IMR-90 (cell line): ENCODE data around the gene APP. TPM values are rescaled to one million over a fixed set of nuclear protein-coding genes. Genes with fewer than 3 reads are reported as not detected.

ENCODE experiments used
- ATAC-seq: fragments of 200-7000 bp; cut with Tn5 transposase; 2 replicates; pipeline ENCODE4 v1.9.1; 2020; ENCODE audit warnings: low read depth, mild to moderate bottlenecking, moderate library complexity
- BruUV-seq: library from RNA; stranded (reverse); fragments of 400-500 nt; replicated peaks from 2 replicates; lab custom pipeline; 2021; lab: Mats Ljungman, UMichigan
- CTCF ChIA-PET: fragments of 300-600 bp; formaldehyde crosslinking; extraction: SDS; loops from one replicate; lab custom pipeline; 2021; ENCODE audit warnings: antibody characterized with exemption; lab: Yijun Ruan, JAX
- POLR2A ChIA-PET: fragments of 300-600 bp; sonication (Branson Sonifier 250); formaldehyde crosslinking; loops from one replicate; lab custom pipeline; 2022; ENCODE audit warnings: antibody characterized with exemption; ENCODE audit not compliant: unreplicated experiment; lab: Charles Lee
- DNase-seq: peaks from one replicate; pipeline ENCODE4 v3.0.0; 2013
- H2AFZ ChIP-seq: replicated peaks from 2 replicates; pipeline ENCODE3; 2013; ENCODE audit warnings: low read length, mild to moderate bottlenecking; ENCODE audit not compliant: poor library complexity
- H2AK5ac ChIP-seq: 2 replicates; pipeline ENCODE4 v1.6.1; 2013; ENCODE audit warnings: low read depth, low read length, inconsistent platforms
- H2AK9ac ChIP-seq: replicated peaks from 2 replicates; pipeline ENCODE3; 2013; ENCODE audit warnings: mild to moderate bottlenecking, low read depth, low read length, moderate library complexity; ENCODE audit not compliant: poor library complexity
- H2BK120ac ChIP-seq: 2 replicates; pipeline ENCODE4 v1.6.1; 2013; ENCODE audit warnings: low read depth, low read length, inconsistent platforms
- H2BK15ac ChIP-seq: 3 replicates; pipeline ENCODE4 v1.6.1; 2013; ENCODE audit warnings: low read depth, low read length, inconsistent platforms
- H2BK20ac ChIP-seq: 2 replicates; pipeline ENCODE4 v1.6.1; 2013; ENCODE audit warnings: low read depth, mild to moderate bottlenecking, inconsistent platforms, low read length, moderate library complexity
- H2BK5ac ChIP-seq: 2 replicates; pipeline ENCODE4 v1.6.1; 2013; ENCODE audit warnings: mild to moderate bottlenecking, low read depth, low read length, inconsistent platforms; ENCODE audit not compliant: poor library complexity, severe bottlenecking
- H3K14ac ChIP-seq: replicated peaks from 2 replicates; pipeline ENCODE4 v1.6.1; 2013; ENCODE audit warnings: low read depth, low read length, inconsistent platforms
- H3K18ac ChIP-seq: 2 replicates; pipeline ENCODE4 v1.6.1; 2013; ENCODE audit warnings: low read depth, low read length, control low read depth
- H3K23ac ChIP-seq: 2 replicates; pipeline ENCODE4 v1.6.1; 2013; ENCODE audit warnings: low read depth, low read length, inconsistent platforms
- H3K27ac ChIP-seq: 2 replicates; pipeline ENCODE4 v1.5.1; 2013; ENCODE audit warnings: mild to moderate bottlenecking, control low read depth, low read length; ENCODE audit not compliant: insufficient read depth
- H3K27me3 ChIP-seq: 2 replicates; pipeline ENCODE4 v1.6.1; 2013; ENCODE audit warnings: low read length; ENCODE audit not compliant: control insufficient read depth, insufficient read depth
- H3K36me3 ChIP-seq: 2 replicates; pipeline ENCODE4 v1.6.1; 2013; ENCODE audit warnings: low read length, mixed read lengths; ENCODE audit not compliant: control insufficient read depth, insufficient read depth
- H3K4ac ChIP-seq: 2 replicates; pipeline ENCODE4 v1.6.1; 2013; ENCODE audit warnings: low read depth, low read length, inconsistent platforms
- H3K4me1 ChIP-seq: 2 replicates; pipeline ENCODE4 v1.6.1; 2013; ENCODE audit warnings: low read length, mixed read lengths; ENCODE audit not compliant: control insufficient read depth, insufficient read depth
- H3K4me2 ChIP-seq: 2 replicates; pipeline ENCODE4 v1.6.1; 2013; ENCODE audit warnings: low read depth, mild to moderate bottlenecking, control low read depth, low read length, moderate library complexity
- H3K4me3 ChIP-seq: 2 replicates; pipeline ENCODE4 v1.5.1; 2013; ENCODE audit warnings: low read depth, mild to moderate bottlenecking, control low read depth, low read length, moderate library complexity; ENCODE audit not compliant: insufficient read depth
- H3K56ac ChIP-seq: 2 replicates; pipeline ENCODE4 v1.6.1; 2013; ENCODE audit warnings: low read length, inconsistent platforms; ENCODE audit not compliant: insufficient read depth; ENCODE audit errors: extremely low read depth
- H3K79me1 ChIP-seq, 2 experiments: 2 replicates each; pipeline ENCODE4 v1.6.1; 2013; ENCODE audit warnings: low read length in 2 of 2, inconsistent platforms in 1 of 2, low read depth in 1 of 2
- H3K9ac ChIP-seq: 2 replicates; pipeline ENCODE4 v1.6.1; 2013; ENCODE audit warnings: low read depth, low read length, control low read depth
- H3K9me1 ChIP-seq: 2 replicates; pipeline ENCODE4 v1.6.1; 2013; ENCODE audit warnings: low read length, inconsistent platforms; ENCODE audit not compliant: insufficient read depth
- H3K9me3 ChIP-seq: 2 replicates; pipeline ENCODE4 v1.6.1; 2013; ENCODE audit warnings: low read length; ENCODE audit not compliant: control insufficient read depth, insufficient read depth
- H4K20me1 ChIP-seq: 2 replicates; pipeline ENCODE4 v1.6.1; 2013; ENCODE audit warnings: low read length, inconsistent platforms; ENCODE audit not compliant: insufficient read depth
- H4K5ac ChIP-seq: 2 replicates; pipeline ENCODE4 v1.6.1; 2013; ENCODE audit warnings: mild to moderate bottlenecking, low read depth, low read length, control low read depth
- H4K8ac ChIP-seq, 2 experiments: 2 replicates each; pipeline ENCODE4 v1.6.1; 2013; ENCODE audit warnings: low read depth in 2 of 2, low read length in 2 of 2, control low read depth in 1 of 2, inconsistent platforms in 1 of 2
- H4K91ac ChIP-seq: 2 replicates; pipeline ENCODE4 v1.6.1; 2013; ENCODE audit warnings: low read depth, low read length, inconsistent platforms; ENCODE audit not compliant: insufficient read depth
- BHLHE40 ChIP-seq: fragments of 150-350 bp; IDR thresholded peaks from 2 replicates; pipeline ENCODE4 v1.6.1; 2016; ENCODE audit warnings: mild to moderate bottlenecking, low read depth, low read length
- CEBPB ChIP-seq: IDR thresholded peaks from 2 replicates; pipeline ENCODE4 v1.6.1; 2012; ENCODE audit warnings: low read depth, low read length, improper control_type of control experiment
- CHD1 ChIP-seq: IDR thresholded peaks from 2 replicates; pipeline ENCODE4 v1.6.1; 2012; ENCODE audit warnings: low read depth, low read length, improper control_type of control experiment
- FOS ChIP-seq: fragments of 150-350 bp; IDR thresholded peaks from 2 replicates; pipeline ENCODE4 v1.6.1; 2016; ENCODE audit warnings: low read depth, low read length
- MAFK ChIP-seq: IDR thresholded peaks from 2 replicates; pipeline ENCODE4 v1.6.1; 2012; ENCODE audit warnings: low read depth, low read length, improper control_type of control experiment
- MAZ ChIP-seq: IDR thresholded peaks from 2 replicates; pipeline ENCODE4 v1.6.1; 2012; ENCODE audit warnings: low read depth, mild to moderate bottlenecking, low read length, improper control_type of control experiment, moderate library complexity, borderline replicate concordance
- MXI1 ChIP-seq: IDR thresholded peaks from 2 replicates; pipeline ENCODE4 v1.6.1; 2012; ENCODE audit warnings: low read depth, mild to moderate bottlenecking, low read length, moderate library complexity, borderline replicate concordance
- NFE2L2 ChIP-seq: fragments of 150-350 bp; IDR thresholded peaks from 2 replicates; pipeline ENCODE4 v1.6.1; 2016; ENCODE audit warnings: low read depth, mild to moderate bottlenecking, low read length
- POLR2A ChIP-seq: IDR thresholded peaks from 2 replicates; pipeline ENCODE4 v1.6.1; 2012; ENCODE audit warnings: mild to moderate bottlenecking, low read depth, low read length
- RAD21 ChIP-seq: IDR thresholded peaks from 2 replicates; pipeline ENCODE4 v1.6.1; 2012; ENCODE audit warnings: low read length, improper control_type of control experiment
- RCOR1 ChIP-seq: IDR thresholded peaks from 2 replicates; pipeline ENCODE4 v1.6.1; 2012; ENCODE audit warnings: mild to moderate bottlenecking, low read length, improper control_type of control experiment; ENCODE audit not compliant: insufficient replicate concordance
- RFX5 ChIP-seq: IDR thresholded peaks from 2 replicates; pipeline ENCODE4 v1.8.0; 2012; ENCODE audit warnings: low read depth, mild to moderate bottlenecking, low read length, moderate library complexity
- SMC3 ChIP-seq: fragments of 150-350 bp; IDR thresholded peaks from 2 replicates; pipeline ENCODE4 v1.6.1; 2016; ENCODE audit warnings: low read depth, mild to moderate bottlenecking, antibody characterized with exemption, low read length, moderate library complexity
- WGBS, 2 experiments: methylation state at CpG; one replicate each; pipeline versions ENCODE4 v1.1.5 to v1.1.7; 2013; ENCODE audit warnings: missing lambda C conversion rate in 2 of 2; ENCODE audit not compliant: insufficient read length in 1 of 2; ENCODE audit errors: extremely low coverage in 2 of 2; 5-methylcytosine and 5-hydroxymethylcytosine counted together
- dilution Hi-C: fragments of 300-500 bp; cut with HindIII; formaldehyde crosslinking; loops from one replicate; pipeline ENCODE4 v1.14.3; 2018; ENCODE audit warnings: low sequenced_read_pairs; ENCODE audit not compliant: unreplicated experiment
- in situ Hi-C: fragments of 300-500 bp; cut with MboI; formaldehyde crosslinking; loops from 3 replicates; pipeline ENCODE4 v1.14.3; 2019; ENCODE audit warnings: low sequenced_read_pairs, inconsistent platforms, mixed read lengths
- intact Hi-C: fragments of 100-400 bp; cut with micrococcal nuclease; formaldehyde crosslinking; loops from 2 replicates; pipeline ENCODE4 v1.10.0; 2022
- polyA plus RNA-seq, 3 experiments: library from polyadenylated mRNA; depleted of rRNA; stranded (reverse); fragments of >200 nt; gene quantifications; 2 replicates each; pipeline ENCODE4 v1.2.3, GENCODE V29; 2012; ENCODE audit warnings: low replicate concordance in 1 of 3
- total RNA-seq: library from RNA; depleted of rRNA; stranded (reverse); fragments of >200 nt; gene quantifications from 2 replicates; pipeline ENCODE4 v1.2.3, GENCODE V29; 2012
- TF ChIP-seq, protein P1 (sequence below): conservative IDR thresholded peaks from 2 replicates; pipeline ENCODE4 v1.5.1; 2012; ENCODE audit warnings: mild to moderate bottlenecking, low read depth, low read length, improper control_type of control experiment
- TF ChIP-seq, protein P2 (sequence below): fragments of 150-350 bp; IDR thresholded peaks from 2 replicates; pipeline ENCODE4 v1.6.1; 2016; ENCODE audit warnings: low read depth, mild to moderate bottlenecking, low read length, moderate library complexity, borderline replicate concordance
- TF ChIP-seq, protein P3 (sequence below): fragments of 150-350 bp; IDR thresholded peaks from 2 replicates; pipeline ENCODE4 v1.6.1; 2017; ENCODE audit warnings: mild to moderate bottlenecking, antibody characterized with exemption, low read length, low read depth

Gene APP
- total and polyA plus RNA-seq, 2 of the 4 experiments (the other 2 are of a cell fraction), result 191 to 530 TPM

- Histone ChIP-seq H3K27me3 (peaks cover 12% of the 10 kb centered on the region), H3K14ac (no peak overlapping the region), H3K23ac (no peak overlapping the region), H3K9me3 (no peaks in the 10 kb centered on the region; the same call in none of the 2 replicates), H2BK120ac (no peak overlapping the region), H4K5ac (no peak overlapping the region), H4K8ac (no peak overlapping the region), H3K4me2 (no peak overlapping the region), H2BK5ac (no peak overlapping the region), H3K79me1 (no peaks in the 10 kb centered on the region), H3K4me1 (peaks cover 3% of the 10 kb centered on the region; the same call in 1 of the 2 replicates), H3K18ac (no peak overlapping the region), H2AK9ac (no peak overlapping the region), H4K20me1 (no peaks in the 10 kb centered on the region), H3K56ac (no peak overlapping the region), H2AK5ac (no peak overlapping the region), H4K91ac (no peak overlapping the region), H3K4me3 (no peak overlapping the region), H2AFZ (no peak overlapping the region), H3K36me3 (no peaks in the 10 kb centered on the region), H3K27ac (no peak overlapping the region), H2BK15ac (no peak overlapping the region), H2BK20ac (no peak overlapping the region), H3K4ac (no peak overlapping the region), H3K9ac (no peak overlapping the region), H3K9me1 (no peaks in the 10 kb centered on the region)
- WGBS, 2 experiments, result no CpG with 5 or more reads among the region's 3 CpGs
- intact Hi-C loops (no loop called here), in situ Hi-C loops (no loop called here), dilution Hi-C loops (no loop called here)
- ChIA-PET CTCF (no interaction called here), POLR2A (no interaction called here)
- DNase-seq (no peak), ATAC-seq (no peak)
- no TSS peak for BruUV-seq
- TF ChIP-seq, protein P1, sequence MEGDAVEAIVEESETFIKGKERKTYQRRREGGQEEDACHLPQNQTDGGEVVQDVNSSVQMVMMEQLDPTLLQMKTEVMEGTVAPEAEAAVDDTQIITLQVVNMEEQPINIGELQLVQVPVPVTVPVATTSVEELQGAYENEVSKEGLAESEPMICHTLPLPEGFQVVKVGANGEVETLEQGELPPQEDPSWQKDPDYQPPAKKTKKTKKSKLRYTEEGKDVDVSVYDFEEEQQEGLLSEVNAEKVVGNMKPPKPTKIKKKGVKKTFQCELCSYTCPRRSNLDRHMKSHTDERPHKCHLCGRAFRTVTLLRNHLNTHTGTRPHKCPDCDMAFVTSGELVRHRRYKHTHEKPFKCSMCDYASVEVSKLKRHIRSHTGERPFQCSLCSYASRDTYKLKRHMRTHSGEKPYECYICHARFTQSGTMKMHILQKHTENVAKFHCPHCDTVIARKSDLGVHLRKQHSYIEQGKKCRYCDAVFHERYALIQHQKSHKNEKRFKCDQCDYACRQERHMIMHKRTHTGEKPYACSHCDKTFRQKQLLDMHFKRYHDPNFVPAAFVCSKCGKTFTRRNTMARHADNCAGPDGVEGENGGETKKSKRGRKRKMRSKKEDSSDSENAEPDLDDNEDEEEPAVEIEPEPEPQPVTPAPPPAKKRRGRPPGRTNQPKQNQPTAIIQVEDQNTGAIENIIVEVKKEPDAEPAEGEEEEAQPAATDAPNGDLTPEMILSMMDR, result no peak
- TF ChIP-seq, protein P2, sequence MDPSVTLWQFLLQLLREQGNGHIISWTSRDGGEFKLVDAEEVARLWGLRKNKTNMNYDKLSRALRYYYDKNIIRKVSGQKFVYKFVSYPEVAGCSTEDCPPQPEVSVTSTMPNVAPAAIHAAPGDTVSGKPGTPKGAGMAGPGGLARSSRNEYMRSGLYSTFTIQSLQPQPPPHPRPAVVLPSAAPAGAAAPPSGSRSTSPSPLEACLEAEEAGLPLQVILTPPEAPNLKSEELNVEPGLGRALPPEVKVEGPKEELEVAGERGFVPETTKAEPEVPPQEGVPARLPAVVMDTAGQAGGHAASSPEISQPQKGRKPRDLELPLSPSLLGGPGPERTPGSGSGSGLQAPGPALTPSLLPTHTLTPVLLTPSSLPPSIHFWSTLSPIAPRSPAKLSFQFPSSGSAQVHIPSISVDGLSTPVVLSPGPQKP, result no peak
- TF ChIP-seq SMC3 (no peak), RAD21 (no peak), RCOR1 (no peak), MAFK (no peak), CEBPB (no peak), FOS (no peak), BHLHE40 (no peak), MXI1 (no peak), MAZ (no peak), RFX5 (no peak), NFE2L2 (no peak), CHD1 (no peak), POLR2A (no peak)
- TF ChIP-seq, protein P3, sequence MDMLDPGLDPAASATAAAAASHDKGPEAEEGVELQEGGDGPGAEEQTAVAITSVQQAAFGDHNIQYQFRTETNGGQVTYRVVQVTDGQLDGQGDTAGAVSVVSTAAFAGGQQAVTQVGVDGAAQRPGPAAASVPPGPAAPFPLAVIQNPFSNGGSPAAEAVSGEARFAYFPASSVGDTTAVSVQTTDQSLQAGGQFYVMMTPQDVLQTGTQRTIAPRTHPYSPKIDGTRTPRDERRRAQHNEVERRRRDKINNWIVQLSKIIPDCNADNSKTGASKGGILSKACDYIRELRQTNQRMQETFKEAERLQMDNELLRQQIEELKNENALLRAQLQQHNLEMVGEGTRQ, result no peak
Measured at GRCh38 chr21:25842925-25843324, 327.6 kb downstream of the APP start.
